GM21723 (cell line): ENCODE measurements around the gene AKR1C1.
"Not testable (repeated sequence)": the region's sequence is repeated elsewhere in the genome, so short reads cannot be mapped to it uniquely, and the experiment has no call there.

Experiments
- ATAC-seq: cut with Tn5 transposase; IDR thresholded peaks from one replicate; pipeline ENCODE4 v1.9.1; 2021; ENCODE audit warnings: mild to moderate bottlenecking, moderate library complexity; ENCODE audit not compliant: unreplicated experiment

AKR1C1 gene

GRCh38 chr10:5014200-5014910 is 51.1 kb downstream of the AKR1C1 start:
- not testable (repeated sequence) for ATAC-seq

- no peak for ATAC-seq
Observed at GRCh38 chr10:5014936-5015335, 51.7 kb downstream of the AKR1C1 start.

GRCh38 chr10:5018134-5018533 is 54.9 kb downstream of the AKR1C1 start:
- ATAC-seq: no peak

- ATAC-seq: not testable (repeated sequence)
Observed at GRCh38 chr10:5018671-5019277, 55.6 kb downstream of the AKR1C1 start.

GRCh38 chr10:5019770-5020612 is 56.8 kb downstream of the AKR1C1 start:
- not testable (repeated sequence) for ATAC-seq

GRCh38 chr10:5021624-5022290 is 58.5 kb downstream of the AKR1C1 start:
- ATAC-seq: not testable (repeated sequence)

GRCh38 chr10:5023177-5023805 is 60.1 kb downstream of the AKR1C1 start:
- no peak for ATAC-seq

GRCh38 chr10:5025461-5025881 is 62.3 kb downstream of the AKR1C1 start:
- ATAC-seq: not testable (repeated sequence)

- ATAC-seq: no peak
Observed at GRCh38 chr10:5030989-5031388, 67.8 kb downstream of the AKR1C1 start.

- ATAC-seq: not testable (repeated sequence)
Observed at GRCh38 chr10:5031588-5031987, 68.4 kb downstream of the AKR1C1 start.

- not testable (repeated sequence) for ATAC-seq
Observed at GRCh38 chr10:5032444-5032843, 69.2 kb downstream of the AKR1C1 start.
